ACC112 (cell line): ENCODE results near the gene RFX2.
"Not testable (repeated sequence)": the region's sequence is repeated elsewhere in the genome, so short reads cannot be mapped to it uniquely, and the experiment has no call there.

ENCODE experiments used
- H2AFZ ChIP-seq: fragments of 200-600 bp; sonication (generic); one replicate; pipeline ENCODE4 v1.6.0; 2017; ENCODE audit warnings: antibody characterized with exemption, low read length; ENCODE audit not compliant: unreplicated experiment
- H3K27ac ChIP-seq: fragments of 200-600 bp; sonication (generic); 2 replicates; pipeline ENCODE4 v1.5.1; 2014; ENCODE audit warnings: low read depth, mild to moderate bottlenecking, antibody characterized with exemption, low read length, moderate library complexity
- H3K27me3 ChIP-seq: fragments of 200-600 bp; sonication (generic); 2 replicates; pipeline ENCODE4 v1.6.1; 2014; ENCODE audit warnings: mild to moderate bottlenecking, antibody characterized with exemption, low read length, moderate library complexity, mixed read lengths; ENCODE audit not compliant: insufficient read depth
- H3K36me3 ChIP-seq: fragments of 200-600 bp; sonication (generic); 2 replicates; pipeline ENCODE4 v1.6.1; 2016; ENCODE audit warnings: mild to moderate bottlenecking, antibody characterized with exemption, low read length, moderate library complexity, mixed read lengths; ENCODE audit not compliant: insufficient read depth
- H3K4me1 ChIP-seq: fragments of 200-600 bp; sonication (generic); one replicate; pipeline ENCODE4 v1.6.1; 2016; ENCODE audit warnings: low read length, mixed read lengths; ENCODE audit not compliant: insufficient read depth, unreplicated experiment, control insufficient read depth
- H3K4me3 ChIP-seq: fragments of 200-600 bp; sonication (generic); 2 replicates; pipeline ENCODE4 v1.5.1; 2014; ENCODE audit warnings: mild to moderate bottlenecking, low read depth, low read length
- H3K79me2 ChIP-seq: fragments of 200-600 bp; sonication (generic); one replicate; pipeline ENCODE4 v1.6.0; 2016; ENCODE audit warnings: low read length; ENCODE audit not compliant: control insufficient read depth, unreplicated experiment, insufficient read depth

Gene RFX2

GRCh38 chr19:5988517-5989387, 121.5 kb downstream of the RFX2 start:
- Histone ChIP-seq H2AFZ (no peak overlapping the region), H3K79me2 (no peaks in the 10 kb centered on the region), H3K4me1 (peaks cover 14% of the 10 kb centered on the region), H3K36me3 (no peaks in the 10 kb centered on the region), H3K4me3 (no peak overlapping the region), H3K27me3 (no peaks in the 10 kb centered on the region), H3K27ac (no peak overlapping the region)

- Histone ChIP-seq H3K4me3 (peak overlapping the region; percentile 72), H2AFZ (peak overlapping the region; percentile 93), H3K36me3 (no peaks in the 10 kb centered on the region), H3K27ac (no peak overlapping the region), H3K79me2 (no peaks in the 10 kb centered on the region), H3K4me1 (peaks cover 14% of the 10 kb centered on the region), H3K27me3 (no peaks in the 10 kb centered on the region)
Observed at GRCh38 chr19:5987077-5987818, 123.1 kb downstream of the RFX2 start.

GRCh38 chr19:5985837-5986236, 124.5 kb downstream of the RFX2 start:
- not testable (repeated sequence) for H3K4me3 ChIP-seq, H3K27ac ChIP-seq, H2AFZ ChIP-seq, H3K27me3 ChIP-seq, H3K36me3 ChIP-seq, H3K79me2 ChIP-seq
- H3K4me1 ChIP-seq: peaks cover 14% of the 10 kb centered on the region

GRCh38 chr19:5985098-5985783, 125.1 kb downstream of the RFX2 start:
- H3K27ac ChIP-seq: peak overlapping the region; percentile 64
- H3K27me3 ChIP-seq: no peaks in the 10 kb centered on the region
- no peak overlapping the region for H3K4me3 ChIP-seq

GRCh38 chr19:5984600-5984999, 125.7 kb downstream of the RFX2 start:
- H3K4me3 ChIP-seq: no peak overlapping the region
- H3K4me1 ChIP-seq: peaks cover 14% of the 10 kb centered on the region
- no peaks in the 10 kb centered on the region for H3K36me3 ChIP-seq
- H2AFZ ChIP-seq: no peak overlapping the region
- H3K27me3 ChIP-seq: no peaks in the 10 kb centered on the region
- peaks cover 4% of the 10 kb centered on the region for H3K79me2 ChIP-seq
- no peak overlapping the region for H3K27ac ChIP-seq

More at GRCh38 chr19:5985098-5985783, 125.1 kb downstream of the RFX2 start:
- Histone ChIP-seq H3K36me3 (no peaks in the 10 kb centered on the region), H3K79me2 (peaks cover 2% of the 10 kb centered on the region), H2AFZ (peak overlapping the region; percentile 38), H3K4me1 (peaks cover 14% of the 10 kb centered on the region)

GRCh38 chr19:5983367-5983955, 126.8 kb downstream of the RFX2 start:
- Histone ChIP-seq H2AFZ (no peak overlapping the region), H3K27ac (no peak overlapping the region), H3K4me3 (no peak overlapping the region), H3K79me2 (peaks cover 14% of the 10 kb centered on the region), H3K27me3 (no peaks in the 10 kb centered on the region), H3K4me1 (peaks cover 14% of the 10 kb centered on the region), H3K36me3 (no peaks in the 10 kb centered on the region)

GRCh38 chr19:5978606-5979552, 131.4 kb downstream of the RFX2 start:
- H3K4me1 ChIP-seq: peaks cover 20% of the 10 kb centered on the region
- no peak overlapping the region for H2AFZ ChIP-seq

GRCh38 chr19:5977785-5978605, 132.3 kb downstream of the RFX2 start, which contains the start of gene RANBP3:
Gene RANBP3 (minus strand): TSS chr19:5978140. CDS start chr19:5978082, 58 bp downstream.
- Histone ChIP-seq H3K4me3 (peak within 1 kb of the TSS; percentile 95), H3K36me3 (no peaks in the 10 kb centered on the region), H3K27me3 (no peaks in the 10 kb centered on the region), H3K27ac (peak within 1 kb of the TSS; percentile 52; the same call in 1 of the 2 replicates), H3K79me2 (peaks cover 64% of the 10 kb centered on the region), H2AFZ (no peak within 1 kb of the TSS), H3K4me1 (peaks cover 20% of the 10 kb centered on the region)

More at GRCh38 chr19:5978606-5979552, 131.4 kb downstream of the RFX2 start:
- Histone ChIP-seq H3K4me3 (peak overlapping the region; percentile 95), H3K27me3 (no peaks in the 10 kb centered on the region), H3K79me2 (peaks cover 55% of the 10 kb centered on the region), H3K36me3 (no peaks in the 10 kb centered on the region), H3K27ac (peak overlapping the region; percentile 46; the same call in 1 of the 2 replicates)

GRCh38 chr19:5977222-5977784, 133.0 kb downstream of the RFX2 start:
- H3K79me2 ChIP-seq: peaks cover 70% of the 10 kb centered on the region
- H3K36me3 ChIP-seq: no peaks in the 10 kb centered on the region
- no peaks in the 10 kb centered on the region for H3K27me3 ChIP-seq
- peak overlapping the region; percentile 52; the same call in 1 of the 2 replicates for H3K27ac ChIP-seq
- no peak overlapping the region for H2AFZ ChIP-seq
- peak overlapping the region; percentile 95 for H3K4me3 ChIP-seq
- H3K4me1 ChIP-seq: peaks cover 20% of the 10 kb centered on the region
